SK-N-MC (cell line): ENCODE data around the gene ASIC3.

Experiments
- DNase-seq: peaks from one replicate; pipeline ENCODE4 v3.0.0-alpha.2; 2011; ENCODE audit warnings: low read depth, low spot score
- H3K27ac ChIP-seq: fragments of 200-600 bp; sonication (generic); 2 replicates; pipeline ENCODE4 v1.5.1; 2016; ENCODE audit warnings: mixed run types
- H3K36me3 ChIP-seq: fragments of 200-600 bp; sonication (generic); 2 replicates; pipeline ENCODE4 v1.6.1; 2017; ENCODE audit warnings: antibody characterized with exemption, low read length, mixed read lengths; ENCODE audit not compliant: insufficient read depth
- H3K4me3 ChIP-seq: fragments of 200-600 bp; sonication (generic); 2 replicates; pipeline ENCODE4 v1.5.1; 2016
- H3K9ac ChIP-seq: fragments of 200-600 bp; sonication (generic); 2 replicates; pipeline ENCODE4 v1.8.0; 2017; ENCODE audit warnings: mixed run types, mixed read lengths; ENCODE audit not compliant: insufficient read length
- H3K9me3 ChIP-seq: fragments of 200-600 bp; sonication (generic); 2 replicates; pipeline ENCODE4 v1.6.1; 2017; ENCODE audit warnings: low read depth, mild to moderate bottlenecking, antibody characterized with exemption, low read length, moderate library complexity, mixed read lengths
- EZH2 ChIP-seq: fragments of 200-600 bp; sonication (generic); IDR thresholded peaks from one replicate; pipeline ENCODE4 v1.6.1; 2017; ENCODE audit warnings: antibody characterized with exemption
- FOXP2 ChIP-seq: optimal IDR thresholded peaks from 2 replicates; pipeline ENCODE3; 2011; ENCODE audit warnings: mild to moderate bottlenecking, moderate library complexity; ENCODE audit not compliant: insufficient read depth; ENCODE audit errors: extremely low read length, control extremely low read depth
- POLR2AphosphoS5 ChIP-seq: IDR thresholded peaks from 2 replicates; pipeline ENCODE4 v1.6.1; 2012; ENCODE audit warnings: mild to moderate bottlenecking, low read depth, low read length, borderline replicate concordance

Gene ASIC3

DNA sequence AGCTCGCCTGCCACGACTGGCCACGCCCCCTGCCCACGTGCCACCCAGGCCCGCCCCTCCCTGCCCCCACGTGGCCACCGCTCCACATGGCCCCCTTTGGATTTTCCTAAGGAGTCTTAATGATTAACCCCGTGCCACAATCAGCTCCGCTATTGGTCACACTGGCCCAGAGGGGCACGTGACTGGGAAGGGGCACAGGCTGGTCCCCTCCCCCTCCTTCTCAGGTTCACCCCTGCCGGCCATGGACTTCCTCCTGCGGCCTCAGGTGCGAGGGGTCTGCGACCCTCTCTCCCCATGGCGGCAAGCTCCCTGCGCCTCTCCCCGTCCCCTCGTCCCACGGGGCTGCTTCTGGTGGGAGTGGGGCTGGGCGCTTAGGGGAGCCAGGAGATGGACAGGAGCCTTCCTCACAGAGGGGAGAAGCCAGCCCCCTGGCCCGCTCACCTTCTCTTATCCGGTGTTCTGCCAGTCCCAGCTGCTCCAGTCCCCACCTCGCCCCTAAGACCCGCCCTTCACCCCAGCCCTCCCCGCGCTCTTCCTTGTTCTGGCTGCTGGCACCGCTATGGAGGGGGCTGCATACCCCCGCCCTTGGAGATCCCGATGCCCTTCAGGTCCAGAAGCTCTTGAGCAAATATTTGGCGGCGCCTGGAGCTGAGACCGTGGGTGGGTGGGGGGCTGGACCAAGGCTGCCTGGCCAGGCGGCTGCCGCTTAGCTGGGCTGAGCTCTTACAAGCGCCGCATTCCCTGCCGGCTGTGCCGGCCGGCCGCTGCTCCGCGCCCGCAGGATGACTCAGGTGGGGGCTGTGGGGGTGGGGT, 14.3 kb downstream of the ASIC3 start:
- DNase-seq = no peak
- H3K27ac ChIP-seq = no peak overlapping the region
- H3K9ac ChIP-seq = no peak overlapping the region

DNA sequence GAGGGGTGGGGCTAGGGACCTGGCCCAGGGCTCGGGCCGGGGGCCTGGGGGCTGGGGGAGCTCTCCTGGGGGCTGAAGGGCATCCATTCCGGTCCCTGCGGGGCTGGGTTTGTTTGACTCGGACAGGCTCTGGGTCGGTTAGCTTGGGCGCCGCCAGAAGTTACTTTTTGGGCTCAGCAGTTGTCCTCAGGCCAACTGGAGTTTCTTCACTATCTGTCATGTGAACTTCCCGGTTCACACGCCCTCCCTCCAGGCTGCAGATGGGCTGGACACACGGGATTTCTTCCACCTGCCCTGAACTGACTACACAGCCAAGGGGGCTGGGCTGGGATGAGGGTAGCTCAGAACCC, 14.9 kb downstream of the ASIC3 start:
- no peak overlapping the region for H3K4me3 ChIP-seq
- H3K9me3 ChIP-seq = no peaks in the 10 kb centered on the region
- no peak overlapping the region for H3K9ac ChIP-seq
- TF ChIP-seq EZH2 (no peak), POLR2AphosphoS5 (no peak), FOXP2 (no peak)
- H3K36me3 ChIP-seq = peaks cover 29% of the 10 kb centered on the region; the same call in 1 of the 2 replicates
- no peak overlapping the region for H3K27ac ChIP-seq
- no peak for DNase-seq

More for the DNA sequence above, 14.3 kb downstream of the ASIC3 start:
- 0 out of 2 replicates have a peak, but pooled peaks have one; percentile 37 for TF ChIP-seq POLR2AphosphoS5
- no peak for TF ChIP-seq EZH2
- no peaks in the 10 kb centered on the region for H3K9me3 ChIP-seq
- peaks cover 23% of the 10 kb centered on the region; the same call in 1 of the 2 replicates for H3K36me3 ChIP-seq
- H3K4me3 ChIP-seq = no peak overlapping the region

GRCh38 chr7:151064454-151064853, 16.1 kb downstream of the ASIC3 start:
- Histone ChIP-seq H3K4me3 (no peak overlapping the region), H3K27ac (no peak overlapping the region), H3K36me3 (peaks cover 37% of the 10 kb centered on the region; the same call in 1 of the 2 replicates), H3K9me3 (no peaks in the 10 kb centered on the region), H3K9ac (no peak overlapping the region)
- no peak for DNase-seq
- TF ChIP-seq FOXP2 (no peak), EZH2 (no peak), POLR2AphosphoS5 (no peak)

DNA sequence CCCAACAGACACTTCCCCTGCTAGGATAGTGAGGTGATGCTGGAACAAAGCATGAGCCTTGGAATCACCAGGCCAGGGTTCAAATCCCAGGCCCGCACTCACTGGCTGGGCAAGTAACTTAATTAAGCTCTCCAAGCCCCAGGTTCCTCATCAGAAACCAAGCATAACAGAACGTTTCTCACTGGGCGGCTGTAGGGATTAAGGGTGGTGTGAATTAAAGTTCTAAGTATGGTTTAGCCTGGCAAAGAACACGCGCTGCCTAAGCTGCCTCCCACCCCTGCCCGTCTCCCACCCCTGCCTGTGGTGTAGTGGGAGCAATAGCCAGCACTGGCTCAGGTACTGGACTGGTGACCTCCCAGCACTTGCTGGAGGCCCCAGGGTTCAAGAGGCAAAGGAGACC, 16.7 kb downstream of the ASIC3 start:
- H3K9ac ChIP-seq = no peak overlapping the region
- no peak overlapping the region for H3K4me3 ChIP-seq
- no peak overlapping the region for H3K27ac ChIP-seq
- H3K9me3 ChIP-seq = no peaks in the 10 kb centered on the region
- TF ChIP-seq EZH2 (no peak), POLR2AphosphoS5 (no peak), FOXP2 (no peak)
- DNase-seq = no peak
- peaks cover 42% of the 10 kb centered on the region; the same call in 1 of the 2 replicates for H3K36me3 ChIP-seq

GRCh38 chr7:151065516-151065915, 17.2 kb downstream of the ASIC3 start:
- no peaks in the 10 kb centered on the region for H3K9me3 ChIP-seq
- no peak for DNase-seq
- H3K9ac ChIP-seq = no peak overlapping the region
- no peak overlapping the region for H3K4me3 ChIP-seq
- H3K36me3 ChIP-seq = peaks cover 47% of the 10 kb centered on the region; the same call in 1 of the 2 replicates
- TF ChIP-seq FOXP2 (no peak), EZH2 (no peak), POLR2AphosphoS5 (no peak)
- no peak overlapping the region for H3K27ac ChIP-seq

DNA sequence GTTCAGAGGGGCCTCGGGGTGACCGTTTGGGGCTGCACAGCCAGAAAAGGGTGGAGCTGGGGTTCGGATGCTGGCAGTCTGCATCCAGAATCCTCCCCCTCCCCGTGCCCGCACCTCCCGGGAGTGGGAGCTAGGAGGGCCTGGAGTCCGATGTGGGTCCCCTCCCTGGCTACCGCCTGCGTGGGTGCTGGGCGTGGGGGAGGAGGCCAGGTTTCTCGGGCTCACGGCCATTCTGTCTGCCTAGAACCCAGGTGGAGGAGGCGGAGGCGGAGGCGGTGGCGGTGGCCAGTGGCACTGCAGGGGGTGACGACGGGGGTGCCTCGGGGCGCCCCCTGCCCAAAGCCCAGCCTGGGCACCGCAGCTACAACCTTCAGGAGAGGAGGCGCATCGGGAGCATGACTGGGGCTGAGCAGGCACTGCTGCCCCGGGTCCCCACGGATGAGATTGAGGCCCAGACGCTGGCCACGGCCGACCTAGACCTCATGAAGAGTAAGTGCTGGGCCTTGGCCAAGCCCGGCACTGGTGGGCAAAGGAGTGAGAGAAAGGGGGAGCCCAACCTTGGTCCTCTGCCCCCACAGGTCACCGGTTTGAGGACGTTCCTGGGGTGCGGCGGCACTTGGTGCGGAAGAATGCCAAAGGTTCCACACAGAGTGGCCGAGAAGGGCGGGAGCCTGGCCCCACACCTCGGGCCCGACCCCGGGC, 18.1 kb downstream of the ASIC3 start:
- H3K36me3 ChIP-seq = peaks cover 56% of the 10 kb centered on the region; the same call in 1 of the 2 replicates
- no peak overlapping the region for H3K27ac ChIP-seq
- no peak overlapping the region for H3K9ac ChIP-seq
- no peak for DNase-seq
- no peak overlapping the region for H3K4me3 ChIP-seq
- no peak for TF ChIP-seq FOXP2
- TF ChIP-seq POLR2AphosphoS5 = no peak
- TF ChIP-seq EZH2 = no peak
- H3K9me3 ChIP-seq = no peaks in the 10 kb centered on the region

GRCh38 chr7:151068069-151068773, 19.9 kb downstream of the ASIC3 start:
- Histone ChIP-seq H3K27ac (no peak overlapping the region), H3K36me3 (peaks cover 60% of the 10 kb centered on the region; the same call in 1 of the 2 replicates), H3K4me3 (no peak overlapping the region), H3K9me3 (no peaks in the 10 kb centered on the region), H3K9ac (no peak overlapping the region)
- TF ChIP-seq FOXP2 = no peak
- no peak for TF ChIP-seq EZH2
- no peak for TF ChIP-seq POLR2AphosphoS5
- no peak for DNase-seq
